ENCODE data around the gene DDX1.
"Not testable (repeated sequence)": the region's sequence is repeated elsewhere in the genome, so short reads cannot be mapped to it uniquely, and the experiment has no call there.

DNA sequence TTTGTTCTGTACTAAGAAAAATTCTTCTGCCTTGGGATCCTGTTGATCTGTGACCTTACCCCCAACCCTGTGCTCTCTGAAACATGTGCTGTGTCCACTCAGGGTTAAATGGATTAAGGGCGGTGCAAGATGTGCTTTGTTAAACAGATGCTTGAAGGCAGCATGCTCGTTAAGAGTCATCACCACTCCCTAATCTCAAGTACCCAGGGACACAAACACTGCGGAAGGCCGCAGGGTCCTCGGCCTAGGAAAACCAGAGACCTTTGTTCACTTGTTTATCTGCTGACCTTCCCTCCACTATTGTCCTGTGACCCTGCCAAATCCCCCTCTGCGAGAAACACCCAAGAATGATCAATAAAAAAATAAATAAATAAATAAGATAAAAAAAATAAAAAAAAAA is 49.4 kb upstream of the DDX1 start:
- not testable (repeated sequence) for TF ChIP-seq CHD1, NFE2L2, POLR2A (IDR thresholded peaks at IDR 0.05; ENCODE audit: low read depth, low read length)

Data from IMR-90 (cell line).